Uterus (tissue), 4 donors: ENCODE measurements around the gene MECP2. TPM values are rescaled to one million over a fixed set of nuclear protein-coding genes. Genes with fewer than 3 reads are reported as not detected.

ENCODE experiments used
- DNase-seq, 2 donors: peaks; one replicate each; pipeline ENCODE4 v3.0.0-alpha.2; 2019 to 2020
- H3K27ac ChIP-seq, 2 donors: fragments of 200-600 bp; sonication (generic); 1 replicate in 1 of 2; 2 replicates in 1 of 2; pipeline ENCODE4 v1.5.1; 2016 to 2018
- H3K27me3 ChIP-seq, 2 donors: fragments of 200-600 bp; sonication (generic); one replicate each; pipeline ENCODE4 v1.5.1; 2018 to 2019; ENCODE audit warnings: control low read depth in 1 of 2
- H3K36me3 ChIP-seq, 2 donors: fragments of 200-600 bp; sonication (generic); one replicate each; pipeline ENCODE4 v1.5.1; 2019; ENCODE audit warnings: control low read depth in 1 of 2
- H3K4me1 ChIP-seq, 2 donors: fragments of 200-600 bp; sonication (generic); one replicate each; pipeline ENCODE4 v1.5.1; 2018 to 2019; ENCODE audit warnings: control low read depth in 1 of 2
- H3K4me3 ChIP-seq, 2 donors: fragments of 200-600 bp; sonication (generic); 1 replicate in 1 of 2; 2 replicates in 1 of 2; pipeline ENCODE4 v1.5.1; 2018 to 2019; ENCODE audit warnings: mild to moderate bottlenecking in 1 of 2
- H3K9me3 ChIP-seq, 2 donors: fragments of 200-600 bp; sonication (generic); one replicate each; pipeline ENCODE4 v1.5.1; 2019; ENCODE audit warnings: control low read depth in 1 of 2
- POLR2A ChIP-seq, 2 donors: fragments of 450-650 bp; IDR thresholded peaks; one replicate each; pipeline ENCODE4 v1.6.1; 2016; ENCODE audit warnings: antibody characterized with exemption in 2 of 2, mild to moderate bottlenecking in 1 of 2, moderate library complexity in 1 of 2
- intact Hi-C: fragments of 100-400 bp; cut with DNase I; formaldehyde crosslinking; loops from one replicate; pipeline ENCODE4 v1.15.1; 2023; ENCODE audit warnings: low total_unique reads
- total RNA-seq, 4 donors: library from RNA; depleted of rRNA in 3 of 4; stranded (reverse); fragments of >200 nt in 3 of 4; gene quantifications; one replicate each; pipeline versions ENCODE4 v1.1.0 to v1.2.4, GENCODE V29; 2014 to 2023
- TF ChIP-seq, protein P1 (sequence below), 4 experiments: fragments of 200-600 bp in 2 of 4; fragments of 450-650 bp in 2 of 4; sonication (generic) in 2 of 4; IDR thresholded peaks; one replicate each; pipeline ENCODE4 v1.5.1; 2016 to 2019; ENCODE audit warnings: antibody characterized with exemption in 4 of 4, mild to moderate bottlenecking in 2 of 4, moderate library complexity in 1 of 4
- donor health status: DM: yes; HTN: yes; CAD: no.

The MECP2 gene
- total RNA-seq, 4 donors from 2014 or later = 29.7 to 106 (median 50.6) TPM

DNA sequence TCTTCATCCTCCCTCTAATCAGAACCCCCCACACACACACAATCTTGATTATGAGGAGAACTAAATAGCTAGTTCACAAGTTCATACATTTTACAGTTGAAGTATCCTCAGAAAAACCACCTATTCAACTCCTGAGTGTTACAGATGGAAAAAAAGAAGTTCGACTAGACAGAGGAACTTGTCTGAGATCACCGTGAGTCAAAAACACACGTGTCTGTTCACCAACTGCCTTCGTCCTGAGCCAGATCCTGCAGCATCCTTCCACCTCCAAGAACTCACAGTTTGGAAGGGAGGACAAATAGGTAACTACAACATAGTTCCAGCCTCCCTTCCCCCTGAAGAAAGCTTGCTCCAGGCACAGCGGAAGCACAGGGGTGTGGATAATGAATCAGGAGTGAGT, 58.9 kb downstream of the MECP2 start:
- Histone ChIP-seq H3K4me1 (no peaks in the 10 kb centered on the region), H3K4me3 (no peak overlapping the region), H3K9me3 (no peaks in the 10 kb centered on the region), H3K27me3 (no peaks in the 10 kb centered on the region), H3K27ac (no peak overlapping the region), H3K36me3 (no peaks in the 10 kb centered on the region)
- intact Hi-C loops = no loop called here
- no peak for TF ChIP-seq POLR2A (IDR thresholded peaks at IDR 0.05)
- TF ChIP-seq, protein P1, sequence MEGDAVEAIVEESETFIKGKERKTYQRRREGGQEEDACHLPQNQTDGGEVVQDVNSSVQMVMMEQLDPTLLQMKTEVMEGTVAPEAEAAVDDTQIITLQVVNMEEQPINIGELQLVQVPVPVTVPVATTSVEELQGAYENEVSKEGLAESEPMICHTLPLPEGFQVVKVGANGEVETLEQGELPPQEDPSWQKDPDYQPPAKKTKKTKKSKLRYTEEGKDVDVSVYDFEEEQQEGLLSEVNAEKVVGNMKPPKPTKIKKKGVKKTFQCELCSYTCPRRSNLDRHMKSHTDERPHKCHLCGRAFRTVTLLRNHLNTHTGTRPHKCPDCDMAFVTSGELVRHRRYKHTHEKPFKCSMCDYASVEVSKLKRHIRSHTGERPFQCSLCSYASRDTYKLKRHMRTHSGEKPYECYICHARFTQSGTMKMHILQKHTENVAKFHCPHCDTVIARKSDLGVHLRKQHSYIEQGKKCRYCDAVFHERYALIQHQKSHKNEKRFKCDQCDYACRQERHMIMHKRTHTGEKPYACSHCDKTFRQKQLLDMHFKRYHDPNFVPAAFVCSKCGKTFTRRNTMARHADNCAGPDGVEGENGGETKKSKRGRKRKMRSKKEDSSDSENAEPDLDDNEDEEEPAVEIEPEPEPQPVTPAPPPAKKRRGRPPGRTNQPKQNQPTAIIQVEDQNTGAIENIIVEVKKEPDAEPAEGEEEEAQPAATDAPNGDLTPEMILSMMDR (IDR thresholded peaks at IDR 0.05) = no peak
- DNase-seq = no peak

DNA sequence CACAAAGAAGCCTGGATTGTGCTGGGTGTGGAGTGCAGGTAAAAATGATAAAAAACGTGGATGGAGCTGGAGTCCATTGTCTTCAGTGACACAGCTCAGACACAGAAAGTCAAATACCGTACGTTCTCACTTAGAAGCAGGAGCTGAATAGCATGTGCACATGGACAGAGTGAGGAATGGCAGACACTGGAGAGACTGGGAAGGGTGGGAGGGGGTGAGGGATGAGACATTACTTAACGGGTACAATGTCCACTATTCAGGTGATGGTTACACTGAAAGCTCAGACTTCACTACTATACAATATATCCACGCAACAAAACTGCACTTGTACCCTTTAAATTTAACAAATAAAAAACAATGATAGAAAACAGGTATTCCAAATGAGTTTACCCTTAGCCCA, 59.8 kb downstream of the MECP2 start:
- no peaks in the 10 kb centered on the region for H3K9me3 ChIP-seq
- H3K27me3 ChIP-seq = no peaks in the 10 kb centered on the region
- no peak overlapping the region for H3K27ac ChIP-seq
- no peak for TF ChIP-seq POLR2A (IDR thresholded peaks at IDR 0.05)
- TF ChIP-seq, protein P1 (IDR thresholded peaks at IDR 0.05) = no peak
- H3K36me3 ChIP-seq = no peaks in the 10 kb centered on the region
- intact Hi-C loops = no loop called here
- H3K4me1 ChIP-seq = no peaks in the 10 kb centered on the region
- DNase-seq = no peak
- no peak overlapping the region for H3K4me3 ChIP-seq

DNA sequence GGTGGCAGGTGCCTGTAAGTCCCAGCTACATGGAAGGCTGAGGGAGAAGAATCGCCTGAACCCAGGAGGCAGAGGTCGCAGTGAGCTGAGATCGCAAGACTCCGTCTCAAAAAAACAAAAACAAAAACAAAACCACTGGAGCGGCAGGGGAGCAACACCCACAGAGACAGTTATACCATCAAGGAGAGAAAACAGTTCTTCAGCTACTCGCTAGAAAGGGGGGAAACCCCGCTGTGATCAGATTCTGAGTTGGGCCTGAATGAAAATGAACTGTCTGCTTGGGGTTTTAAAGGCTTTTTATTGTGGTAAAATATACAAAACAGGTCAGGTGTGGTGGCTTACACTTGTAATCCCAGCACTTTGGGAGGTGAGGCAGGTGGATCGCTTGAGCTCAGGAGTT, 61.0 kb downstream of the MECP2 start:
- Histone ChIP-seq H3K9me3 (no peaks in the 10 kb centered on the region), H3K27me3 (no peaks in the 10 kb centered on the region), H3K4me1 (no peaks in the 10 kb centered on the region), H3K27ac (no peak overlapping the region), H3K4me3 (no peak overlapping the region), H3K36me3 (no peaks in the 10 kb centered on the region)
- TF ChIP-seq, protein P1 (IDR thresholded peaks at IDR 0.05) = no peak
- no peak for TF ChIP-seq POLR2A (IDR thresholded peaks at IDR 0.05)
- intact Hi-C loops = no loop called here
- no peak for DNase-seq

DNA sequence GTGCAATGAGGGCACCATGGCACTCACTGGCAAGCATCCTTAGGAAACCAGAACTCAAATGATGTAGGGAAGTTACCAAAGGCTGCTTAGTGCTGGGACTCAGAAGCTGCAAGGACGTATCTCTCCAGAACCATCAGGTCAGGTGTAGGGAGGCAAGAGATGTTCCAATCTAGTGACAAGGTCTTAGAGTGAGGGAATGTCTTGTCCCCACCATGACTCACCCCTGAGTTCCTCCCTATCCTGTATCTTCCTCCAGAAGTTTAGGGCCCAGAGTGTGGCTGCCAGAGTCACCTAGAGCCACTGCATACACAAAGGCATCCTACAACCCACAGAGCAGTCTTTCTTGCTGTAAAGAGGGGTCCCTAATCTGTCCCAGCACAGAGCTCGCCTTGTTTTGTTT, 63.7 kb downstream of the MECP2 start:
- Histone ChIP-seq H3K36me3 (no peaks in the 10 kb centered on the region), H3K4me1 (no peaks in the 10 kb centered on the region), H3K27me3 (no peaks in the 10 kb centered on the region), H3K9me3 (no peaks in the 10 kb centered on the region), H3K4me3 (no peak overlapping the region), H3K27ac (no peak overlapping the region)
- TF ChIP-seq POLR2A (IDR thresholded peaks at IDR 0.05) = no peak
- TF ChIP-seq, protein P1 (IDR thresholded peaks at IDR 0.05) = no peak
- DNase-seq = no peak
- intact Hi-C loops = no loop called here

DNA sequence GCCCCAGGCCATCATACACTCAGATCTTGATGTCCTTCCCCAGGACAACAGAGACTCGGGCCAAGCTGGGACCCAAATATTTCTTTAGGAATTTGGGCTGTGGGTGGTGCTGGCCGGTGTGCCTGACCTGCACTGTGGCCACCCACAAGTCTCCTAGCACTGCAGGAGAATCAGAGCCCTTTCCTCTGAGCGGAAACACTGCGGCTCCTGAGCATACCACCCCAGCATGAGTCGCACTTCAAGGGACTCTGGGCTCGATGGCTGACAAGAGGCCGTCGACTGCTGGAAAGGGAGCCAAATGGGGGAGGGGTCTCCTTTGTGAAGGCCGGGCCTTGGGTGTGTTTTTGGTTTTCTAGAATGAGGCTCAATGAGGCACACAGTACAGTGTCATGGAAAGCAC, 64.9 kb downstream of the MECP2 start:
- H3K36me3 ChIP-seq = no peaks in the 10 kb centered on the region
- no peak for DNase-seq
- no peak overlapping the region for H3K4me3 ChIP-seq
- no peaks in the 10 kb centered on the region for H3K4me1 ChIP-seq
- no peak overlapping the region for H3K27ac ChIP-seq
- no peaks in the 10 kb centered on the region for H3K9me3 ChIP-seq
- no peaks in the 10 kb centered on the region for H3K27me3 ChIP-seq
- TF ChIP-seq POLR2A (IDR thresholded peaks at IDR 0.05) = no peak
- TF ChIP-seq, protein P1 (IDR thresholded peaks at IDR 0.05) = no peak
- intact Hi-C loops = no loop called here
